ENCODE results near the gene ZBTB5.

DNA sequence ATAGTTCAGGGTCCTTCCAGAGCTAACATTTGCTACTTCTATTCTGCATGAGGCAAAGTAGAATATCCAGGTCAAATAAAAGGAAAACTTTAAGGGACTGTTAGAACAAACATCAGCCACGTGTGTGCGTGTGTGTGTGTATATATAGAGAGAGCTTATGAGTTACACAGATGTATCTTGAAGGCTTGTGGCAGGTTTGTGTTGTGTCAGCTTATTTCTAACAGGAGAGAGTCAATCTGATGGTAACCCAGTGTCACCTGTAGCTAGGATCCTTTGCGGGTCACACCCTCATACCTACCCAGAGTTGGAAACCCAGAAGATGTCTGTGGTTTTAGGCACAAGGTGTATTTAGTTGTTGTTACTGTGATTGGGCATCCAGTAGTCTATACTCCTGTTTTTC, 33.2 kb upstream of the ZBTB5 start:
- TF ChIP-seq, protein P1, sequence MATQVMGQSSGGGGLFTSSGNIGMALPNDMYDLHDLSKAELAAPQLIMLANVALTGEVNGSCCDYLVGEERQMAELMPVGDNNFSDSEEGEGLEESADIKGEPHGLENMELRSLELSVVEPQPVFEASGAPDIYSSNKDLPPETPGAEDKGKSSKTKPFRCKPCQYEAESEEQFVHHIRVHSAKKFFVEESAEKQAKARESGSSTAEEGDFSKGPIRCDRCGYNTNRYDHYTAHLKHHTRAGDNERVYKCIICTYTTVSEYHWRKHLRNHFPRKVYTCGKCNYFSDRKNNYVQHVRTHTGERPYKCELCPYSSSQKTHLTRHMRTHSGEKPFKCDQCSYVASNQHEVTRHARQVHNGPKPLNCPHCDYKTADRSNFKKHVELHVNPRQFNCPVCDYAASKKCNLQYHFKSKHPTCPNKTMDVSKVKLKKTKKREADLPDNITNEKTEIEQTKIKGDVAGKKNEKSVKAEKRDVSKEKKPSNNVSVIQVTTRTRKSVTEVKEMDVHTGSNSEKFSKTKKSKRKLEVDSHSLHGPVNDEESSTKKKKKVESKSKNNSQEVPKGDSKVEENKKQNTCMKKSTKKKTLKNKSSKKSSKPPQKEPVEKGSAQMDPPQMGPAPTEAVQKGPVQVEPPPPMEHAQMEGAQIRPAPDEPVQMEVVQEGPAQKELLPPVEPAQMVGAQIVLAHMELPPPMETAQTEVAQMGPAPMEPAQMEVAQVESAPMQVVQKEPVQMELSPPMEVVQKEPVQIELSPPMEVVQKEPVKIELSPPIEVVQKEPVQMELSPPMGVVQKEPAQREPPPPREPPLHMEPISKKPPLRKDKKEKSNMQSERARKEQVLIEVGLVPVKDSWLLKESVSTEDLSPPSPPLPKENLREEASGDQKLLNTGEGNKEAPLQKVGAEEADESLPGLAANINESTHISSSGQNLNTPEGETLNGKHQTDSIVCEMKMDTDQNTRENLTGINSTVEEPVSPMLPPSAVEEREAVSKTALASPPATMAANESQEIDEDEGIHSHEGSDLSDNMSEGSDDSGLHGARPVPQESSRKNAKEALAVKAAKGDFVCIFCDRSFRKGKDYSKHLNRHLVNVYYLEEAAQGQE (IDR thresholded peaks at IDR 0.05), result no peak
- TF ChIP-seq, protein P2, sequence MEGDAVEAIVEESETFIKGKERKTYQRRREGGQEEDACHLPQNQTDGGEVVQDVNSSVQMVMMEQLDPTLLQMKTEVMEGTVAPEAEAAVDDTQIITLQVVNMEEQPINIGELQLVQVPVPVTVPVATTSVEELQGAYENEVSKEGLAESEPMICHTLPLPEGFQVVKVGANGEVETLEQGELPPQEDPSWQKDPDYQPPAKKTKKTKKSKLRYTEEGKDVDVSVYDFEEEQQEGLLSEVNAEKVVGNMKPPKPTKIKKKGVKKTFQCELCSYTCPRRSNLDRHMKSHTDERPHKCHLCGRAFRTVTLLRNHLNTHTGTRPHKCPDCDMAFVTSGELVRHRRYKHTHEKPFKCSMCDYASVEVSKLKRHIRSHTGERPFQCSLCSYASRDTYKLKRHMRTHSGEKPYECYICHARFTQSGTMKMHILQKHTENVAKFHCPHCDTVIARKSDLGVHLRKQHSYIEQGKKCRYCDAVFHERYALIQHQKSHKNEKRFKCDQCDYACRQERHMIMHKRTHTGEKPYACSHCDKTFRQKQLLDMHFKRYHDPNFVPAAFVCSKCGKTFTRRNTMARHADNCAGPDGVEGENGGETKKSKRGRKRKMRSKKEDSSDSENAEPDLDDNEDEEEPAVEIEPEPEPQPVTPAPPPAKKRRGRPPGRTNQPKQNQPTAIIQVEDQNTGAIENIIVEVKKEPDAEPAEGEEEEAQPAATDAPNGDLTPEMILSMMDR (IDR thresholded peaks at IDR 0.05), result no peak
- TF ChIP-seq RFX5 (IDR thresholded peaks at IDR 0.05) (no peak), NR3C1 (IDR thresholded peaks at IDR 0.05) (no peak), CHD2 (IDR thresholded peaks at IDR 0.05; ENCODE audit: low read length, partially characterized antibody) (no peak)

Measured in A549 (cell line).